HL-60 (cell line): Measurements from ENCODE around the gene ALK.

Experiments
- DNase-seq, 2 experiments: peaks; one replicate each; pipeline ENCODE4 v3.0.0-alpha.2; 2010 to 2020; ENCODE audit warnings: low read depth in 1 of 2, low spot score in 1 of 2
- H3K27ac ChIP-seq: fragments of 250-450 bp; sonication (Bioruptor Pico); replicated peaks from 2 replicates; pipeline ENCODE4 v1.5.1; 2020; ENCODE audit warnings: mild to moderate bottlenecking, moderate library complexity
- H3K27me3 ChIP-seq: fragments of 250-450 bp; sonication (Bioruptor Pico); 2 replicates; pipeline ENCODE4 v1.5.1; 2021; ENCODE audit warnings: mild to moderate bottlenecking, moderate library complexity; ENCODE audit not compliant: insufficient read depth, poor library complexity, severe bottlenecking
- H3K4me3 ChIP-seq: replicated peaks from 2 replicates; pipeline ENCODE4 v1.5.1; 2011; ENCODE audit warnings: mild to moderate bottlenecking, control low read depth, low read length; ENCODE audit not compliant: insufficient read depth
- GABPA ChIP-seq: IDR thresholded peaks from 2 replicates; pipeline ENCODE4 v1.6.1; 2012; ENCODE audit warnings: low read depth
- POLR2AphosphoS5 ChIP-seq: IDR thresholded peaks from 2 replicates; pipeline ENCODE4 v1.6.1; 2012; ENCODE audit warnings: low read depth
- SPI1 ChIP-seq: IDR thresholded peaks from 2 replicates; pipeline ENCODE4 v1.6.1; 2012; ENCODE audit warnings: low read depth, mild to moderate bottlenecking, borderline replicate concordance
- TF ChIP-seq, protein P1 (sequence below): IDR thresholded peaks from 2 replicates; pipeline ENCODE4 v1.6.1; 2012; ENCODE audit warnings: low read depth; ENCODE audit not compliant: insufficient replicate concordance
- TF ChIP-seq, protein P2 (sequence below): IDR thresholded peaks from one replicate; pipeline ENCODE4 v1.5.1; 2011; ENCODE audit warnings: low read length, control low read depth, inconsistent platforms; ENCODE audit not compliant: insufficient read depth

The ALK gene

DNA sequence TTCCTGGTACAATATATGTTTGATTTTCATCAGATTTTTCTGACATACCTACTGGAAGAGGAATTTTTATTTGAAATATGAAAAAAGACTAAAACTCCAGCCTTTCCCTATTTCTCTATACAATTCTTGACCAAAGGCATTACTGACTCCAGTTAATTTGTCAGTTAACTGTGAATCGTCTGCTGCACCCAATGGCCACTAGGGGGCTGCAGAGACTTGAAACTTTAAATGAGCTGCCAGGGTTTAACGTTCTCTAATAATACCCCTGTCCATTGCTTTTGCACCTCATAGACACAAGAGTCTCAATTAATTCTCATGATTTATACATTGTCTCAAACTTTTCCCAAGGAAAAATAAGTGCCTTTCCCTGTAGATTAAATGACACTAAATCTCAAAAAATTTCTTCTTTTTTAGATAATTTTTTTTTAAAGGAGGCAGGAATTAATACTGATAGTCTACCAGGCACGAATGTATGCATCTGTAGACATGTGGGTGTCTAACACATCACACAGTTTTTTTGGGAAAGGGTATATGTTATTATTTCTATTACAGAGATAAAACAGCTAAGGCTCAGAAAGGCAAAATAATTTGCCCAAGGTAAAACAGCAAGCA lies 1.8 kb upstream of the ALK start:
- no peak for TF ChIP-seq GABPA
- TF ChIP-seq, protein P1, sequence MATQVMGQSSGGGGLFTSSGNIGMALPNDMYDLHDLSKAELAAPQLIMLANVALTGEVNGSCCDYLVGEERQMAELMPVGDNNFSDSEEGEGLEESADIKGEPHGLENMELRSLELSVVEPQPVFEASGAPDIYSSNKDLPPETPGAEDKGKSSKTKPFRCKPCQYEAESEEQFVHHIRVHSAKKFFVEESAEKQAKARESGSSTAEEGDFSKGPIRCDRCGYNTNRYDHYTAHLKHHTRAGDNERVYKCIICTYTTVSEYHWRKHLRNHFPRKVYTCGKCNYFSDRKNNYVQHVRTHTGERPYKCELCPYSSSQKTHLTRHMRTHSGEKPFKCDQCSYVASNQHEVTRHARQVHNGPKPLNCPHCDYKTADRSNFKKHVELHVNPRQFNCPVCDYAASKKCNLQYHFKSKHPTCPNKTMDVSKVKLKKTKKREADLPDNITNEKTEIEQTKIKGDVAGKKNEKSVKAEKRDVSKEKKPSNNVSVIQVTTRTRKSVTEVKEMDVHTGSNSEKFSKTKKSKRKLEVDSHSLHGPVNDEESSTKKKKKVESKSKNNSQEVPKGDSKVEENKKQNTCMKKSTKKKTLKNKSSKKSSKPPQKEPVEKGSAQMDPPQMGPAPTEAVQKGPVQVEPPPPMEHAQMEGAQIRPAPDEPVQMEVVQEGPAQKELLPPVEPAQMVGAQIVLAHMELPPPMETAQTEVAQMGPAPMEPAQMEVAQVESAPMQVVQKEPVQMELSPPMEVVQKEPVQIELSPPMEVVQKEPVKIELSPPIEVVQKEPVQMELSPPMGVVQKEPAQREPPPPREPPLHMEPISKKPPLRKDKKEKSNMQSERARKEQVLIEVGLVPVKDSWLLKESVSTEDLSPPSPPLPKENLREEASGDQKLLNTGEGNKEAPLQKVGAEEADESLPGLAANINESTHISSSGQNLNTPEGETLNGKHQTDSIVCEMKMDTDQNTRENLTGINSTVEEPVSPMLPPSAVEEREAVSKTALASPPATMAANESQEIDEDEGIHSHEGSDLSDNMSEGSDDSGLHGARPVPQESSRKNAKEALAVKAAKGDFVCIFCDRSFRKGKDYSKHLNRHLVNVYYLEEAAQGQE, result no peak
- no peak for TF ChIP-seq POLR2AphosphoS5
- TF ChIP-seq, protein P2, sequence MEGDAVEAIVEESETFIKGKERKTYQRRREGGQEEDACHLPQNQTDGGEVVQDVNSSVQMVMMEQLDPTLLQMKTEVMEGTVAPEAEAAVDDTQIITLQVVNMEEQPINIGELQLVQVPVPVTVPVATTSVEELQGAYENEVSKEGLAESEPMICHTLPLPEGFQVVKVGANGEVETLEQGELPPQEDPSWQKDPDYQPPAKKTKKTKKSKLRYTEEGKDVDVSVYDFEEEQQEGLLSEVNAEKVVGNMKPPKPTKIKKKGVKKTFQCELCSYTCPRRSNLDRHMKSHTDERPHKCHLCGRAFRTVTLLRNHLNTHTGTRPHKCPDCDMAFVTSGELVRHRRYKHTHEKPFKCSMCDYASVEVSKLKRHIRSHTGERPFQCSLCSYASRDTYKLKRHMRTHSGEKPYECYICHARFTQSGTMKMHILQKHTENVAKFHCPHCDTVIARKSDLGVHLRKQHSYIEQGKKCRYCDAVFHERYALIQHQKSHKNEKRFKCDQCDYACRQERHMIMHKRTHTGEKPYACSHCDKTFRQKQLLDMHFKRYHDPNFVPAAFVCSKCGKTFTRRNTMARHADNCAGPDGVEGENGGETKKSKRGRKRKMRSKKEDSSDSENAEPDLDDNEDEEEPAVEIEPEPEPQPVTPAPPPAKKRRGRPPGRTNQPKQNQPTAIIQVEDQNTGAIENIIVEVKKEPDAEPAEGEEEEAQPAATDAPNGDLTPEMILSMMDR, result peak; percentile 83
- no peak for TF ChIP-seq SPI1
- peak; percentile 11 to 46 for DNase-seq
- Histone ChIP-seq H3K27me3 (peaks cover 29% of the 10 kb centered on the region), H3K4me3 (no peak overlapping the region), H3K27ac (no peak overlapping the region)

DNA sequence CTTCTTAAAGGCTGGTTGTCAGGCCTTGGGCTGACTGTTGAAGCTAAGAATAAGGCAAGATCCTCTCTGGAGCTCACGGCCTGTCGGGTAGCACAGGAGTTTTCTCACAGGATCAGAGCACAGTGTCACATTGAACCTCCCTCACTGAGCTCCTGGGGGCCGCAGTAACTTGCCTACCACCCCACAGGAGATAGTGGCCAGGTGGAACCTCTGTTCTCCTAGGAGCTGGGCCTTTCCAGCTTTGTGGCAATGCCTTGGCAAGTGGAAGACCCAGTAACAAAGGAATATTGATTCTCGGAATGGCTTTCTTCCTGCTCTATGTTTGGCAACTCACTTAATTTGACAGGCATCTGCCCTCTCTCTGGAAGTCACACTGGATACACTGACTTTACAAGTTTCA lies 1.2 kb upstream of the ALK start:
- H3K27ac ChIP-seq, result no peak overlapping the region
- TF ChIP-seq, protein P1, result no peak
- no peak for TF ChIP-seq POLR2AphosphoS5
- TF ChIP-seq, protein P2, result no peak
- no peak for TF ChIP-seq SPI1
- no peak for TF ChIP-seq GABPA

DNA sequence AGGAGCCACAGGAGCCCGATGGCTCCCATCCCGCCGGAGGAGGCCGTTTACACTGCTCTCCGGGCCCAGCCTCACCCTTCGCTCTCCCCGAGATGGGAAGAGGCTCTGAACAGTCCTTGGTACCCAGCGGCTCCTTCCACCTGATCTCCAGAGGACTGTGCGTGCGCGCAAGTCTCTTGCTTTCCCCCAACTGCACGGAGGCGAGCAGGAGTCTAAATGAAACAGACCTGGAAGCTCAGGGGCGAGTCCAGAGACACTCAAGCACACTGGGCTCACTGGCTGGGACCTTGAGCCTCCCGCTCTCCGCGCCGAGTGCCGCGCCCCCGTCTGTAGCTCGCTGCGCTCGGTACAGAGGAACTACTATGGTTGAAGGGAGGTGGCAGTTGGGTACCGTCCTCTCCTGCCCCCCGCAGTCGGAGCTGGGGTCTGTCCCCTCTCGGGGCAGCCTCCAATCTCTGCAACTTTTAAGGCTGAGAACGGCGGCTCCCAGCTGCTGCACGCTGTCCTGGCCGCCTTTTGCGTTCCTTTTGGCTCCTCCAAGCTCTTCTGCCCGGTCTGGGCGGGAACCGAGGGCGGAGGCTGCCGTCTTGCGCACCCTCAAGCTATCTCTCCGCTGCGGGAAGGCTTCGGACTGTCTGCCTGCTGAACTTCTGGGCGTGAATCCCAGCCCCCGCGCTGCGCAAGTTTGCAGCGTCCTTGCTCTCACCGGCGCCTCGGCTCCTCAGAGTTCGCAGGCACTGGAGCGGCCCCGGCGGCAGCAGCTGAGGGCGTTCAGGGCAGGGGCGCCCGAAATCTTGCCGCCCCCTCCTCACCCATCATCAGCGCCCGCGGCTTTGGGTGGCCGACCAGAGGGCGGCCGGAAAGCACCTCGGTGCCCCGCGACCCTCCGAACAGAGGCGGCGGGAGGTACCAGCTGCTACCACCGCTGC lies 491 bp downstream of the ALK start:
- DNase-seq, result no peak
- H3K27me3 ChIP-seq, result peaks cover 29% of the 10 kb centered on the region
- no peak overlapping the region for H3K27ac ChIP-seq
- no peak for TF ChIP-seq GABPA
- TF ChIP-seq, protein P1, result no peak
- TF ChIP-seq, protein P2, result no peak
- no peak for TF ChIP-seq SPI1
- no peak for TF ChIP-seq POLR2AphosphoS5
- H3K4me3 ChIP-seq, result no peak overlapping the region

More for the DNA sequence above, 1.2 kb upstream of the ALK start:
- no peak for DNase-seq
- Histone ChIP-seq H3K27me3 (peaks cover 29% of the 10 kb centered on the region), H3K4me3 (no peak overlapping the region)
